ENCODE results near the gene CWF19L2.
"Not testable (repeated sequence)": the region's sequence is repeated elsewhere in the genome, so short reads cannot be mapped to it uniquely, and the experiment has no call there.

CWF19L2 gene

GRCh38 chr11:107430525-107430924, 27.1 kb downstream of the CWF19L2 start:
- no peak for DNase-seq

GRCh38 chr11:107427569-107428180, 29.9 kb downstream of the CWF19L2 start:
- DNase-seq: no peak

DNA sequence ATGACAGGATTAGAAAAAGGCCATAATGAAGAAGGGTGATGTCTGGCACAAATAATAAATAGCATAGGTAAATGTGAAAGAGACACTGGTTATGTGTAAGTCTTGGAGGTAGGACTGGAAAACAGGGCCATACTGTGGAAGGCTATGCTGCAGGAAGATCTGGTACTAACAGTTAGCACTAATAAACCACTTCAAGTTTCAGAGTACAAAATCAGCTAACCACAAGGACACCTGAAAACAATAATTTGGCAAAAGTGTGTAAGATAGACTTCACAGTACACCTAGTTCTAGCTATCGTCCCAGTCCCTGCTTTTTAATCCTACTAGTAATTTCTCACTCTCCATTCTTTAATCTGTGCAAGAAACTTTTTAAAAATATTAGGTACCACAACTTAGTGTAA, 44.3 kb downstream of the CWF19L2 start:
- no peak for DNase-seq

DNA sequence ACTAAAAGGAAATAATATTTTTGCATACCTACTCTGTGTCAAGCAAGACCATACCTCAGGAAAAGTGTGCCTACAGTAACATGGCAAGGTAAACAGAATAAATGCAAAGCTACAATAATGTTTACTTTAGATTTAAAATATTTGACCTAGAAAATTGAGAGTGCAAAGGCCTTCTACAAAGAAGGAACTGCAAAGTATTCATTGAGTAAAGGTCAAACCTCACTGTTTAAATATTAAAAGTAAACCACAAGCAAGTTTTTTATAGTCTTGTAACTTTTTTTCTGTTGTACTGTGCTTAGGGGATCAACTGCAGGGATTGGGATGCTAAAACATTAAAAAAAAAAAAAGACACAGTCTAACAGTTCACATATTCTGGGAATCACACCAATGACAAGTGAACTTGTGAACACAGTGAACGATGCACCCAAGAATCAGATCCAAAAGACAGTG, 48.8 kb downstream of the CWF19L2 start:
- no peak for DNase-seq

DNA sequence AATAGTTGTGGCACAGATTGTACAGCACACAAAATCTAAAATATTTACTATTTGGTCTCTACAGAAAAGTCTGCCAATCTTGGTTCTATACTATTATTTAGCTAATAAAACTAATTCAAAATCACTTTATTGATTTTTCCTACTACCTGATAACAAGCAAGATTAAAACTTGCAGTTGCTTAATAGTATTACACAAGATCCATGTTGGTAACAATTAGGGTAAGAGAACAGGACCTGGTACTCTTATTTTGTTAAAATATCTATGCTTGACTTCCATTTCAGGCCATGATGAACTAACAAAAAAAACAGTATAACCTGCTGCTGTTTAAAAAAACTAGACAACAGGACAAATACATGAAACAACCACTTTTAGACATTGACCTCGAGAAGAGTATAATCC, 52.4 kb downstream of the CWF19L2 start:
- no peak for DNase-seq

- not testable (repeated sequence) for DNase-seq
These were observed 56.5 kb downstream of the CWF19L2 start for GRCh38 chr11:107401131-107401530.

DNA sequence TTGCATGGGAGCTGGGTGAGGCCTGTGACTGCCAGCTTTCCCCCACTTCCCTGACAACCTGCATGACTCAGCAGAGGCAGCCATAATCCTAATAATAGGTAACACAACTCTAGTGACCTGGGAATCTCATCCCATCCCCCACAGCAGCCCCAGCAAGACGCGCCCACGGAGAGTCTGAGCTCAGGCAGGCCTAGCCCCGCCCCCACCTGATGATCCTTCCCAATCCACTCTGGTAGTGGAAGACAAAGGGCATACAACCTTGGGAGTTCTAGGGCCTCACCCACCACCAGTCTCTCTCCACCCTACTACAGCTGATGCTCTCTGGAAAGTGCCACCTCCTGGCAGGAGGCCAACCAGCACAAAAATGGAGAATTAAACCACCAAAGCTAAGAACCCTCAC, 60.3 kb downstream of the CWF19L2 start:
- DNase-seq: no peak

GRCh38 chr11:107392611-107393010, 65.0 kb downstream of the CWF19L2 start:
- DNase-seq: no peak

DNA sequence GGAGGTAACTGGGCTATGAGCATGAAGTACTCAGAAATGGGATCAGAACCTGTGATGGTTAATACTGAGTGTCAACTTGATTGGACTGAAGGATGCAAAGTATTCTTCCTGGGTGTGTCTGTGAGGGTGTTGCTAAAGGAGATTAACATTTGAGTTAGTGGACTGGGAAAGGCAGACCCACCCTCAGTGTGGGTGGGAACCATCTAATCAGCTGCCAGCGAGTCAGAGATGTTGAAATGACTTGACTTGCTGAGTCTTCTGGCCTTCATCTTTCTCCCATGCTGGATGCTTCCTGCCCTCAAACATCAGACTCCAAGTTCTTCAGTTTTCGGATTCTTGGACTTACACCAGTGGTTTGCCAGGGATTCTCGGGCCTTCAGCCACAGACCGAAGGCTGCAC, 66.9 kb downstream of the CWF19L2 start:
- not testable (repeated sequence) for DNase-seq

- no peak for DNase-seq
These were observed 70.0 kb downstream of the CWF19L2 start for GRCh38 chr11:107387666-107388065.

DNA sequence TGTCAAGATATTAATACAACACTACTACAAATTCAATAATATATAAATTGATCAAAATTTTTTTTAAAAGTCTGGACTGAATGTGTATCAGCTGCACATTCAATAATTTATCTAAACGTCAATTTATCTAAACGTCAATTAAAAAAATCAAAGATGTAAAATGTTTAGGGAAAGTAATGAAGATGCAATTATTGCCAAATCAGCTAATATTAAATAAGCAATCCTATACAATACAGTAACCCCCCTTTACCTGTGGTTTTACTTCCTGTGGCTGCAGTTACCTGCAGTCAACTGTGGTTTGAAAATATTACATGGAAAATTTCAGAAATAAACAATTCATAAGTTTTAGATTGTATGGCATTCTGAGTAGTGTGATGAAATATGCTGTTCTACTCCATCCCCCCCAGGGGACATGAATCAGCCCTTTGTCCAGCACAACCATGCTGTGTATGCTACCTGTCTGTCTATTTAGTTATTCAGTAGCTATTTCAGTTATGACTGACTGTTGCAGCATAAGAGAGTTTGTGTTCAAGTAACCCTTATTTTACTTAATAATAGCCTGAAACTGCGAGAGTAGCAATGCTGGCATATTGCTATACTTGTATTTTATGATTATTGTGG, 72.2 kb downstream of the CWF19L2 start:
- no peak for DNase-seq

DNA sequence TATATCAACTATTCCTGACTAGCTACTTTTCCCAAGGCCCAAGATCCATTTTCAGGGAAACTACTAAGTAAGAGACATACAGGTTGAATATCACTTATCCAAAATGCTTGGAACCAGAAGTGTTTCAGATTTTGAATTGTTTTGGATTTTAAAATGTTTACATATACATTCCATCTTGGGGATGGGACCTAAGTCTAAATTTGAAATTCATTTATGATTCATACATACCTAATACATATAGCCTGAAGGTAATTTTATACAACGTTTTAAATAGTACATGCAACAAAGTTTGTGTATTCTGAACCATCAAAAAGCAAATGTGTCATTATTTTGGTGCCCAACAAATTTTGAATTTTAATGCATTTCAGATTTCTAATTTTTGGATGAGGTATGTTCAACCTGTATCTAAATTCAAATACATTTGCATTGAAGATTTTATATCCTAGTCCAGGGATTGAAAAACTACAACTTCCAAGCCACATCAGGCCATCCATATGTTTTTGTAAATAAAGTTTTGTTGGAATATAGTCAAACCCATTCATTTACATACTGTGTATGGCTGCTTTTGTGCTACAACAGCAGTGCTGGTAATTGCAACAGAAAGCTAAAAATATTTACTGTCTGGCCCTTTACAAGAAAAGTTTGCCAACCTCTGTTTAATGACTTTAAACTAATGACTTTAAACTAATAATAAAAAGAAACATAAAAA, 73.3 kb downstream of the CWF19L2 start:
- DNase-seq: no peak

DNA sequence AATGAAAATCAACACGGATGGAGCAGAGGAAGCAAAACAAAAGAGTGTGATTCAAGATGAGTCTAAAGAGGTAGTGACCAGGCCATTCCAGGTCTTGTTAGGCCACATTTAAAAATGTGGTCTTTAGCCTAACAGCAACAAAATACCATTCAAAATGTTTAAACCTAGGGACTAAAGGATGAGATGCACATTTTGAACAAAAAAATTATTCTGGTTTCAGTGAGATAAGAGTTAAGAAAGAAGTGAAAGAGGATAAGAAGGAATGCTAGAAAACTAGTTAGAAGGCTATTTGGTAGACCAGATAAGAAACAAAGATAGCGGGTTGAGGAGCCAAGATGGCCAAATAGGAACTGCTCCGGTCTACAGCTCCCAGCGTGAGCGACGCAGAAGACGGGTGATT, 85.2 kb downstream of the CWF19L2 start:
- DNase-seq: no peak

DNA sequence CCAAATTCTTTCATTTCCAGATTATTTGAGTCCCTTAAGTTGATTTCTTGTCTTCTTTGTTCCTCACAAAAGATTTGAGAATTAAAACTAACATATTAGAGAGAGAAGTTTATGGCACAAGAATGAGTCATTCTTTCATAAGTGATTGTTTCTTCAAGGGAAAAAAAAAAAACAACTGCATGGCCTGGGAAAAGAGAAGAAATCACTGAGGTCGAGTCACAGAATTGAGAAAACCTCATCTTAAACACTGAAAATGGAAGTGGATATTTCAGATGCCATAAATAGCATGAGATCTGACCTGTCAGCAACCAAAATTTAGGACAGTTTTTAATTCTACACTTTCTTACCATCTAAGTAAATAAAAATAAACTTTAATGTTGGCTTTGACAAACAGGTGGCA, 87.2 kb downstream of the CWF19L2 start:
- DNase-seq: no peak

DNA sequence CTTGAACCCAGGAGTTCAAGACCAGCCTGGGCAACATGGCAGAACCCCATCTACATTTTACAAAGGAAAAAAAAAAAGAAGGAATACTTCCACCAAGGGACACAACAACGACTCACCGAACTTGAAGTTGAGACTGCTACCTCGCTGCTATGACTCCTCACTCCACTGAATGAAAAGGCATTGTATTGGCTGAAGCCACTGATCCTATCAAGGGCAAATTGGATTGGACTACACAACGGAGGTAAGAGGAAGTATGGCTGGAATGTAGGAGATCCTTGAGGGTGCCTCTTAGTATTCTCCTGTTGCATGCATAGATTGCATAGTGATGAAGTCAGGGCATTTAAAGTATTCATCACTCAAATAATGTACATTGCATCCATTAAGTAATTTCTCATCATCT, 97.9 kb downstream of the CWF19L2 start:
- DNase-seq: no peak

- DNase-seq: no peak
These were observed 99.7 kb downstream of the CWF19L2 start for GRCh38 chr11:107357877-107358276.

GRCh38 chr11:107354780-107355179, 102.8 kb downstream of the CWF19L2 start:
- DNase-seq: no peak

DNA sequence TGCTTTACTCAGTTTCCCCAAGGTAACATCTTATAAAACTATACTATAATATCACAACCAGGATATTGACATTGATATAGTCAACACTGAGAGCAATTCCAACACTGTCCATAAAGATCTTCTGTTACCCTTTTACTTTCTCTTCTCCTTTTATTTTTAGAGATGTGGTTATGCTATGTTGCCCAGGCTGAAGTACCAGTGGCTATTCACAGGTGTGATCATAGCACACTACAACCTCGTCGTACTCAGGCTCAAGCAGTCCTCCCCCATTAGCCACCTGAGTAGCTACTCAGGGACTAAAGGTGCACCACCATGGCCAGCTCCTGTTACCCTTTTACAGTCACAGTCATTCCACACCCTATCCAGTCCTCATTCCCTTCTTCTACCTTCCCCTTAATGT, 119.7 kb downstream of the CWF19L2 start:
- no peak for DNase-seq

- no peak for DNase-seq
These were observed 125.9 kb downstream of the CWF19L2 start for GRCh38 chr11:107331728-107332127.

DNA sequence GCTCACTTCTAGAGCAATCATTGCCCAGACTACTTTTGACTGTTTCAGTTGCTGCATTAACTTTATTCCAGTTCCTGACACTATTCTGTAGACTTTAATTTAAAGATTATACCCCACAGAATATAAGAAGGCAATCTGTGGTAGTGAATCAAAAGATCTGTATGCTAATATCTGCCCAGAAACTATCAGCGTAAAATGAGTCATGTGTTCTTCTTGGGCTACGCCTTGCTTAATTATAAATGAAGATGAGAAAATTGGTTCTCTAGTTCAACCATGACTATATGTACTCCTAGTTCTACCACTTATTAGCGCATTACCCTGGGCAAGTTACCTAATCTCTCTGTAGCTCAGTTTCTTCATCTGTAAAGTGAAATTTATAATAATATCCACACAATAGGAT, 128.5 kb downstream of the CWF19L2 start:
- DNase-seq: no peak

GRCh38 chr11:107316426-107316825, 141.2 kb downstream of the CWF19L2 start:
- DNase-seq: no peak

DNA sequence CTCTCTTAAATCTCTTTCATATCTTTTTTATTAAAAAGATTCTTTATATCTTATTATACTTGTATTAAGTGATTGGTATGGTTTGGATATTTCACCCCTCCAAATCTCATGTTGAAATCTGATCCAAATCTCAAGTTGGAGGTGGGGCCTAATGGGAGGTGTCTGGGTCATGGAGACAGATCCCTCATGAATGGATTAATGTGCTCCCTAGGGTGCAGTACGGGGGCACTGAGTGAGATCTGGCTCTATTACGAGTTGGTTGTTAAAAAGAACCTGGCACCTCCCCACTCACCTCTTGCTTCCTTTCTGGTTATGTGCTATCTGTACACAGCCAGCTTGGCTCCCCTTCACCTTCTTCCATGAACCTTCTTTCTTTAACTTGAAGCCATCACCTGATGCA, 149.6 kb downstream of the CWF19L2 start:
- no peak for DNase-seq

GRCh38 chr11:107301878-107302277, 155.7 kb downstream of the CWF19L2 start:
- no peak for DNase-seq

GRCh38 chr11:107293677-107294344, 163.8 kb downstream of the CWF19L2 start:
- DNase-seq: no peak

All from activated CD4-positive, CD25-positive, alpha-beta regulatory T cell (primary cell).